Mesothelial cell of epicardium (in vitro differentiated cells): Measurements from ENCODE around the gene ERRFI1. TPM values are rescaled to one million over a fixed set of nuclear protein-coding genes. Genes with fewer than 3 reads are reported as not detected.

ENCODE experiments used
- DNase-seq, 2 experiments: peaks; one replicate each; pipeline ENCODE4 v3.0.0; 2021; ENCODE audit warnings: low spot score in 2 of 2; ENCODE audit not compliant: unreplicated experiment in 2 of 2
- H3K27ac Mint-ChIP-seq: 2 replicates; pipeline ENCODE4 v1.8.0; 2021; ENCODE audit warnings: mixed read lengths
- H3K27me3 Mint-ChIP-seq: 2 replicates; pipeline ENCODE4 v1.8.0; 2021; ENCODE audit warnings: low read depth, mixed read lengths
- H3K36me3 Mint-ChIP-seq: 2 replicates; pipeline ENCODE4 v1.8.0; 2021; ENCODE audit warnings: mixed read lengths
- H3K4me1 Mint-ChIP-seq: 2 replicates; pipeline ENCODE4 v1.8.0; 2021; ENCODE audit warnings: mixed read lengths
- H3K4me3 Mint-ChIP-seq: 2 replicates; pipeline ENCODE4 v1.8.0; 2021; ENCODE audit warnings: mild to moderate bottlenecking, moderate library complexity, mixed read lengths
- H3K9me3 Mint-ChIP-seq: 2 replicates; pipeline ENCODE4 v1.8.0; 2021; ENCODE audit warnings: mixed read lengths
- CTCF ChIP-seq: fragments of 200-600 bp; sonication (generic); IDR thresholded peaks from one replicate; pipeline ENCODE4 v1.5.0; 2021; ENCODE audit warnings: antibody characterized with exemption; ENCODE audit not compliant: unreplicated experiment
- total RNA-seq: library from RNA; stranded (reverse); gene quantifications from 3 replicates; pipeline ENCODE4 v1.2.1, GENCODE V29; 2021

The ERRFI1 gene
- total RNA-seq, 1 donor from 2014 or later, result 134 TPM

- Mint-ChIP-seq H3K4me3 (peak overlapping the region; percentile 88), H3K27me3 (no peaks in the 10 kb centered on the region), H3K9me3 (no peaks in the 10 kb centered on the region), H3K36me3 (no peaks in the 10 kb centered on the region), H3K27ac (peak overlapping the region; percentile 94), H3K4me1 (peaks cover 77% of the 10 kb centered on the region)
- no peak for TF ChIP-seq CTCF
- DNase-seq, result no peak
These were observed 2.2 kb downstream of the ERRFI1 start for GRCh38 chr1:8023995-8024313.

- Mint-ChIP-seq H3K9me3 (no peaks in the 10 kb centered on the region), H3K4me3 (peak overlapping the region; percentile 88), H3K4me1 (peaks cover 77% of the 10 kb centered on the region), H3K36me3 (no peaks in the 10 kb centered on the region), H3K27me3 (no peaks in the 10 kb centered on the region), H3K27ac (peak overlapping the region; percentile 94)
- no peak for TF ChIP-seq CTCF
- no peak for DNase-seq
These were observed 2.7 kb downstream of the ERRFI1 start for GRCh38 chr1:8023287-8023994.

GRCh38 chr1:8022395-8023286 is 3.5 kb downstream of the ERRFI1 start:
- no peaks in the 10 kb centered on the region for H3K36me3 Mint-ChIP-seq
- DNase-seq, result no peak
- peak overlapping the region; percentile 88 for H3K4me3 Mint-ChIP-seq
- peaks cover 76% of the 10 kb centered on the region for H3K4me1 Mint-ChIP-seq
- TF ChIP-seq CTCF, result no peak
- H3K9me3 Mint-ChIP-seq, result no peaks in the 10 kb centered on the region
- no peaks in the 10 kb centered on the region for H3K27me3 Mint-ChIP-seq
- peak overlapping the region; percentile 94 for H3K27ac Mint-ChIP-seq

- peak overlapping the region; percentile 94 for H3K27ac Mint-ChIP-seq
These were observed 4.3 kb downstream of the ERRFI1 start for GRCh38 chr1:8021676-8022266.

GRCh38 chr1:8020032-8020431 is 6.1 kb downstream of the ERRFI1 start:
- Mint-ChIP-seq H3K36me3 (no peaks in the 10 kb centered on the region), H3K27ac (peak overlapping the region; percentile 88), H3K27me3 (no peaks in the 10 kb centered on the region), H3K4me3 (peak overlapping the region; percentile 10), H3K9me3 (no peaks in the 10 kb centered on the region), H3K4me1 (peaks cover 89% of the 10 kb centered on the region)
- no peak for DNase-seq
- TF ChIP-seq CTCF, result no peak

More at GRCh38 chr1:8021676-8022266, 4.3 kb downstream of the ERRFI1 start:
- Mint-ChIP-seq H3K27me3 (no peaks in the 10 kb centered on the region), H3K4me3 (peak overlapping the region; percentile 88), H3K4me1 (peaks cover 75% of the 10 kb centered on the region), H3K36me3 (no peaks in the 10 kb centered on the region), H3K9me3 (no peaks in the 10 kb centered on the region)
- no peak for DNase-seq
- no peak for TF ChIP-seq CTCF
